KMS-11 (cell line): ENCODE results near the gene AKT3.

Experiments used
- H2AFZ ChIP-seq: fragments of 200-600 bp; sonication (generic); 2 replicates; pipeline ENCODE4 v1.6.1; 2016; ENCODE audit warnings: antibody characterized with exemption, mixed run types, low read depth
- H3K27ac ChIP-seq: fragments of 200-600 bp; sonication (generic); 2 replicates; pipeline ENCODE4 v1.6.1; 2016; ENCODE audit warnings: mild to moderate bottlenecking, mixed run types
- H3K27me3 ChIP-seq: fragments of 200-600 bp; sonication (generic); 2 replicates; pipeline ENCODE4 v1.6.1; 2017; ENCODE audit warnings: mild to moderate bottlenecking, low read depth, mixed run types, moderate library complexity; ENCODE audit not compliant: insufficient read depth
- H3K36me3 ChIP-seq: fragments of 200-600 bp; sonication (generic); 2 replicates; pipeline ENCODE4 v1.6.1; 2017; ENCODE audit warnings: mild to moderate bottlenecking, mixed run types; ENCODE audit not compliant: insufficient read depth
- H3K4me1 ChIP-seq: fragments of 200-600 bp; sonication (generic); 2 replicates; pipeline ENCODE4 v1.6.1; 2016; ENCODE audit warnings: mild to moderate bottlenecking, low read depth, mixed run types; ENCODE audit not compliant: poor library complexity, severe bottlenecking
- H3K4me2 ChIP-seq: fragments of 200-600 bp; sonication (generic); 2 replicates; pipeline ENCODE4 v1.7.0; 2016; ENCODE audit warnings: mild to moderate bottlenecking, mixed run types
- H3K4me3 ChIP-seq: fragments of 200-600 bp; sonication (generic); IDR thresholded peaks from 2 replicates; pipeline ENCODE4 v1.6.1; 2017; ENCODE audit warnings: low read depth, low read length, mixed read lengths; ENCODE audit not compliant: insufficient read depth
- H3K79me2 ChIP-seq: fragments of 200-600 bp; sonication (generic); 2 replicates; pipeline ENCODE4 v1.6.1; 2016; ENCODE audit warnings: low read depth, mixed run types; ENCODE audit not compliant: insufficient read depth
- H3K9ac ChIP-seq: fragments of 200-600 bp; sonication (generic); 2 replicates; pipeline ENCODE4 v1.6.1; 2016; ENCODE audit warnings: mild to moderate bottlenecking, mixed run types
- H4K20me1 ChIP-seq: fragments of 200-600 bp; sonication (generic); 2 replicates; pipeline ENCODE4 v1.6.1; 2016; ENCODE audit warnings: mild to moderate bottlenecking, mixed run types; ENCODE audit not compliant: insufficient read depth
- TF ChIP-seq, protein P1 (sequence below): fragments of 200-600 bp; sonication (generic); conservative IDR thresholded peaks from 2 replicates; pipeline ENCODE4 v1.6.1; 2017; ENCODE audit warnings: low read depth, mild to moderate bottlenecking, antibody characterized with exemption, low read length, moderate library complexity, mixed read lengths

AKT3 gene

DNA sequence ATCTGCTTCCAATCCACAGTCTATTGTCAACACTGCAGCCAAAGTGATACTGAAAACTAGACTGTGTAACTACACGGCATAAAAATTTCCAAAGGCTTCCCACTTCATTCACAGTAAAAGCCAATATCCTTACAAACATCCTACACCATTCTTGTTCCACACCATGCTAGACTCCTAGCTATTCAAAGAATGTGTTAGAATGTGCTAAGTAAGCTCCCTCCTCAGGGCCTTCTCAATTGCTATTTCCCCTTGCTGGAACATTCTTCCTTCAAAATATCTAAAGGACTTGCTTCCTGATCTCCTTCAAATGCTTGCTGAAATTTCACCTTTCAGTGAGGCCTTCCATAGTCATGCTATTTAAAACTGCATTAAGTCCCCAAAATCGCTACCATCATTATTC lies 228.1 kb downstream of the AKT3 start:
- TF ChIP-seq, protein P1, sequence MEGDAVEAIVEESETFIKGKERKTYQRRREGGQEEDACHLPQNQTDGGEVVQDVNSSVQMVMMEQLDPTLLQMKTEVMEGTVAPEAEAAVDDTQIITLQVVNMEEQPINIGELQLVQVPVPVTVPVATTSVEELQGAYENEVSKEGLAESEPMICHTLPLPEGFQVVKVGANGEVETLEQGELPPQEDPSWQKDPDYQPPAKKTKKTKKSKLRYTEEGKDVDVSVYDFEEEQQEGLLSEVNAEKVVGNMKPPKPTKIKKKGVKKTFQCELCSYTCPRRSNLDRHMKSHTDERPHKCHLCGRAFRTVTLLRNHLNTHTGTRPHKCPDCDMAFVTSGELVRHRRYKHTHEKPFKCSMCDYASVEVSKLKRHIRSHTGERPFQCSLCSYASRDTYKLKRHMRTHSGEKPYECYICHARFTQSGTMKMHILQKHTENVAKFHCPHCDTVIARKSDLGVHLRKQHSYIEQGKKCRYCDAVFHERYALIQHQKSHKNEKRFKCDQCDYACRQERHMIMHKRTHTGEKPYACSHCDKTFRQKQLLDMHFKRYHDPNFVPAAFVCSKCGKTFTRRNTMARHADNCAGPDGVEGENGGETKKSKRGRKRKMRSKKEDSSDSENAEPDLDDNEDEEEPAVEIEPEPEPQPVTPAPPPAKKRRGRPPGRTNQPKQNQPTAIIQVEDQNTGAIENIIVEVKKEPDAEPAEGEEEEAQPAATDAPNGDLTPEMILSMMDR: no peak
- Histone ChIP-seq H3K4me1 (no peaks in the 10 kb centered on the region), H4K20me1 (no peaks in the 10 kb centered on the region), H3K79me2 (no peaks in the 10 kb centered on the region), H3K36me3 (no peaks in the 10 kb centered on the region; the same call in 1 of the 2 replicates), H3K4me2 (no peak overlapping the region), H3K9ac (no peak overlapping the region), H3K4me3 (no peak overlapping the region), H3K27me3 (no peaks in the 10 kb centered on the region), H3K27ac (no peak overlapping the region), H2AFZ (no peak overlapping the region)

DNA sequence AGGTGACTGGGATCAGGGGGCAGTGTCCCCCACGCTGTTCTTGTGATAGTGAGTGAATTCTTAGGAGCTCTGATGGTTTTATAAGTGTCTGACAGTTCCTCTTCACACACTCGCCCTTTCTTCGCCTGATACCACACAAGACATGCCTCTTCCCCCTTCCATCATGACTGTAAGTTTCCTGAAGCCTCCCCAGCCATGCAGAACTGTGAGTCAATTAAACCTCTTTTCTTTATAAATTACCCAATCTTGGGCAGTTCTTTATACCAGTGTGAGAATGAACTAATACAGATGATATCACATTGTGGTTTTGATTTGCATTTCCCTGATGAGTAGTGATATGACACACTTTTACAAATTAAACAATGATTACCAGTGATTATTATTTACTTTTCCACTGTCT lies 229.9 kb downstream of the AKT3 start:
- Histone ChIP-seq H3K27ac (no peak overlapping the region), H3K4me3 (no peak overlapping the region), H3K9ac (no peak overlapping the region), H3K4me1 (no peaks in the 10 kb centered on the region), H3K27me3 (no peaks in the 10 kb centered on the region), H3K79me2 (no peaks in the 10 kb centered on the region), H3K36me3 (no peaks in the 10 kb centered on the region), H3K4me2 (no peak overlapping the region), H4K20me1 (no peaks in the 10 kb centered on the region), H2AFZ (no peak overlapping the region)
- TF ChIP-seq, protein P1: no peak

DNA sequence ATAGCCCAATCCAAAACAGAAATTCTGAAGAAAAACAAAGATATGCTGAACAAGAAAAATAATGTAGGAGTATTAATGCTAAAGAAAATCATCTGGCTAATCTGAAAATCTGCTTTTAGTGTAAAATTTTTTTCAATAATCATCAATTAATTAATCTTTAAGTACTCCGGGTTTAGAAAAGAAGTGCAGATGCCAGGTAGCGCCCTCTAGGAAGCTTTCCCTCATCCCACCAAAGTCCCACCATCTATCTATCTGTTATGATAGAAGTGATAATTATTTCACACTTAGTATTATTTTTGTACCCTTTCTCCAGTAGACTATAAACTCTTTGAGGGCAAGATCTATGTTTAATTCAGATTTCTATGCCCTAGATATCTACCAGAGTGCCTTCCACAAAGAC lies 240.3 kb downstream of the AKT3 start:
- Histone ChIP-seq H3K36me3 (no peaks in the 10 kb centered on the region), H2AFZ (no peak overlapping the region), H3K4me3 (no peak overlapping the region), H3K4me1 (no peaks in the 10 kb centered on the region), H3K27ac (no peak overlapping the region), H3K27me3 (no peaks in the 10 kb centered on the region), H3K9ac (no peak overlapping the region), H4K20me1 (no peaks in the 10 kb centered on the region), H3K4me2 (no peak overlapping the region), H3K79me2 (no peaks in the 10 kb centered on the region)
- TF ChIP-seq, protein P1: no peak

DNA sequence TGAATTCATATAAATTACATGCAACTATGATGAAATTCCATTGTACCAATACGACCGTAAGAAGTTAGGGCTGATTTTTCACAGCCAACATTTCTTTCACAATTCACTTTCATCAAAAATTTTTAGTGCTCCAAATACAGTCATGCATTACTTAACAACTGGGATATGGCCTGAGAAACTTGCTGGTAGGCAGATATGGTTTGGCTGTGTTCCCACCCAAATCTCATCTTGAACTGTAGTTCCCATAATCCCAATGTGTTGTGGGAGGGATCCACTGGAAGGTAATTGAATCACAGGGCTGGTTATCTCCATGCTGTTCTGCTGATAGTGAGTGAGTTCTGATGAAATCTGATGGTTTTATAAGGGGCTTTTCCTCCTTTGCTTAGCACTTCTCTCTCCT lies 244.4 kb downstream of the AKT3 start:
- H3K4me2 ChIP-seq: no peak overlapping the region
- H3K9ac ChIP-seq: no peak overlapping the region
- H2AFZ ChIP-seq: no peak overlapping the region
- no peak overlapping the region for H3K27ac ChIP-seq
- H3K36me3 ChIP-seq: no peaks in the 10 kb centered on the region
- no peaks in the 10 kb centered on the region for H4K20me1 ChIP-seq
- TF ChIP-seq, protein P1: no peak
- no peak overlapping the region for H3K4me3 ChIP-seq
- no peaks in the 10 kb centered on the region for H3K4me1 ChIP-seq
- H3K27me3 ChIP-seq: no peaks in the 10 kb centered on the region
- no peaks in the 10 kb centered on the region for H3K79me2 ChIP-seq
